Smooth muscle cell (in vitro differentiated cells): ENCODE results near the gene GABBR1. TPM values are rescaled to one million over a fixed set of nuclear protein-coding genes. Genes with fewer than 3 reads are reported as not detected.

Experiments used
- DNase-seq: peaks from one replicate; lab custom pipeline; 2025; ENCODE audit not compliant: unreplicated experiment; lab: John Stamatoyannopoulos, UW
- H2AFZ ChIP-seq: fragments of 200-600 bp; sonication (generic); 2 replicates; pipeline ENCODE4 v1.6.0; 2016; ENCODE audit warnings: antibody characterized with exemption, low read depth, mild to moderate bottlenecking
- H3F3A ChIP-seq: fragments of 200-600 bp; sonication (generic); 2 replicates; pipeline ENCODE4 v1.6.0; 2017; ENCODE audit warnings: antibody characterized with exemption, low read depth
- H3K27ac ChIP-seq: fragments of 200-600 bp; sonication (generic); 2 replicates; pipeline ENCODE4 v1.5.1; 2016; ENCODE audit warnings: low read depth, mild to moderate bottlenecking
- H3K27me3 ChIP-seq: fragments of 200-600 bp; sonication (generic); 2 replicates; pipeline ENCODE4 v1.6.1; 2016; ENCODE audit warnings: low read depth, mild to moderate bottlenecking
- H3K36me3 ChIP-seq: fragments of 200-600 bp; sonication (generic); 2 replicates; pipeline ENCODE4 v1.5.1; 2016; ENCODE audit warnings: low read depth
- H3K4me1 ChIP-seq: fragments of 200-600 bp; sonication (generic); 2 replicates; pipeline ENCODE4 v1.5.1; 2016; ENCODE audit warnings: low read depth
- H3K4me2 ChIP-seq: fragments of 200-600 bp; sonication (generic); 2 replicates; pipeline ENCODE4 v1.6.0; 2016; ENCODE audit warnings: mild to moderate bottlenecking
- H3K4me3 ChIP-seq: fragments of 200-600 bp; sonication (generic); 2 replicates; pipeline ENCODE4 v1.5.1; 2016; ENCODE audit warnings: mild to moderate bottlenecking
- H3K79me2 ChIP-seq: fragments of 200-600 bp; sonication (generic); 2 replicates; pipeline ENCODE4 v1.6.0; 2016; ENCODE audit warnings: low read depth, mild to moderate bottlenecking
- H3K9ac ChIP-seq: fragments of 200-600 bp; sonication (generic); 2 replicates; pipeline ENCODE4 v1.6.0; 2016; ENCODE audit warnings: low read depth
- H3K9me3 ChIP-seq: fragments of 200-600 bp; sonication (generic); replicated peaks from 2 replicates; pipeline ENCODE4 v1.5.1; 2016; ENCODE audit warnings: low read depth
- H4K20me1 ChIP-seq: fragments of 200-600 bp; sonication (generic); 2 replicates; pipeline ENCODE4 v1.6.0; 2016; ENCODE audit warnings: low read depth
- WGBS: methylation state at CpG from one replicate; pipeline ENCODE4 v1.1.7; 2016; ENCODE audit warnings: low lambda C conversion rate; 5-methylcytosine and 5-hydroxymethylcytosine counted together
- polyA plus RNA-seq: library from polyadenylated mRNA; unstranded; fragments of >200 nt; fragmentation: Nextera tagmentation; extraction: Ambion mirVana; gene quantifications from 2 replicates; pipeline ENCODE4 v1.2.1, GENCODE V29; 2016
- total RNA-seq: library from RNA; depleted of rRNA; stranded (reverse); fragments of >200 nt; gene quantifications from 2 replicates; pipeline ENCODE4 v1.2.3, GENCODE V29; 2014
- TF ChIP-seq, protein P1 (sequence below): fragments of 200-600 bp; sonication (generic); IDR thresholded peaks from 2 replicates; pipeline ENCODE4 v1.5.1; 2017; ENCODE audit warnings: borderline replicate concordance, mild to moderate bottlenecking, antibody characterized with exemption; ENCODE audit not compliant: insufficient read depth, poor library complexity, severe bottlenecking

Gene GABBR1
- total and polyA plus RNA-seq, 2 experiments from 2014 or later: 13.2 to 26.0 TPM

- Histone ChIP-seq H3K27me3 (no peaks in the 10 kb centered on the region), H3K36me3 (no peaks in the 10 kb centered on the region), H3K27ac (no peak overlapping the region), H3K9ac (no peak overlapping the region), H3K9me3 (no peaks in the 10 kb centered on the region), H3F3A (no peaks in the 10 kb centered on the region), H2AFZ (no peak overlapping the region), H4K20me1 (no peaks in the 10 kb centered on the region), H3K4me1 (no peaks in the 10 kb centered on the region), H3K4me2 (no peak overlapping the region), H3K4me3 (no peak overlapping the region), H3K79me2 (no peaks in the 10 kb centered on the region)
- 55% methylated on average over 2 of the region's 2 CpGs for WGBS
- no peak for DNase-seq
- TF ChIP-seq, protein P1, sequence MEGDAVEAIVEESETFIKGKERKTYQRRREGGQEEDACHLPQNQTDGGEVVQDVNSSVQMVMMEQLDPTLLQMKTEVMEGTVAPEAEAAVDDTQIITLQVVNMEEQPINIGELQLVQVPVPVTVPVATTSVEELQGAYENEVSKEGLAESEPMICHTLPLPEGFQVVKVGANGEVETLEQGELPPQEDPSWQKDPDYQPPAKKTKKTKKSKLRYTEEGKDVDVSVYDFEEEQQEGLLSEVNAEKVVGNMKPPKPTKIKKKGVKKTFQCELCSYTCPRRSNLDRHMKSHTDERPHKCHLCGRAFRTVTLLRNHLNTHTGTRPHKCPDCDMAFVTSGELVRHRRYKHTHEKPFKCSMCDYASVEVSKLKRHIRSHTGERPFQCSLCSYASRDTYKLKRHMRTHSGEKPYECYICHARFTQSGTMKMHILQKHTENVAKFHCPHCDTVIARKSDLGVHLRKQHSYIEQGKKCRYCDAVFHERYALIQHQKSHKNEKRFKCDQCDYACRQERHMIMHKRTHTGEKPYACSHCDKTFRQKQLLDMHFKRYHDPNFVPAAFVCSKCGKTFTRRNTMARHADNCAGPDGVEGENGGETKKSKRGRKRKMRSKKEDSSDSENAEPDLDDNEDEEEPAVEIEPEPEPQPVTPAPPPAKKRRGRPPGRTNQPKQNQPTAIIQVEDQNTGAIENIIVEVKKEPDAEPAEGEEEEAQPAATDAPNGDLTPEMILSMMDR: no peak
Observed at GRCh38 chr6:29532320-29532951, 100.5 kb downstream of the GABBR1 start.

DNA sequence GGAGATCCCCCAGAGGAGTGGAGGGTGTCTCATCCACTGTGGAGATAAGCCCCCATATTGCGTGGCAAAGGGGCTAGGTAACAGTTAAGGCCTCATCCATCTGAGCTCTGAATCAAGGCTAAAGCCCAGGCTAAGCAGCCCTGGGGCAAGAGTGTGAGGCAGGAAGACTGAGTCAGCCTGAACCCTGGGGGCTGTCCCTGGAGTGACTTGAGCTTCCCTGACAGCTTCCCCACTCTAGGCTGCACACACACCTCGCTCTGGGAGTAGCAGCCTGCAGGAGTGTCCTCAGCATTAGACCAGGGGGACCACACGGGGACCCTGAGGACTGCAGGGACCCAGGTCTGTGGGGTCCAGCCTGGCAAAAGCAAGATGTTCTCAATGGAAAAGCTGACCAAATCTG, 101.3 kb downstream of the GABBR1 start:
- Histone ChIP-seq H3K4me3 (no peak overlapping the region), H3F3A (no peaks in the 10 kb centered on the region)
- DNase-seq: no peak

DNA sequence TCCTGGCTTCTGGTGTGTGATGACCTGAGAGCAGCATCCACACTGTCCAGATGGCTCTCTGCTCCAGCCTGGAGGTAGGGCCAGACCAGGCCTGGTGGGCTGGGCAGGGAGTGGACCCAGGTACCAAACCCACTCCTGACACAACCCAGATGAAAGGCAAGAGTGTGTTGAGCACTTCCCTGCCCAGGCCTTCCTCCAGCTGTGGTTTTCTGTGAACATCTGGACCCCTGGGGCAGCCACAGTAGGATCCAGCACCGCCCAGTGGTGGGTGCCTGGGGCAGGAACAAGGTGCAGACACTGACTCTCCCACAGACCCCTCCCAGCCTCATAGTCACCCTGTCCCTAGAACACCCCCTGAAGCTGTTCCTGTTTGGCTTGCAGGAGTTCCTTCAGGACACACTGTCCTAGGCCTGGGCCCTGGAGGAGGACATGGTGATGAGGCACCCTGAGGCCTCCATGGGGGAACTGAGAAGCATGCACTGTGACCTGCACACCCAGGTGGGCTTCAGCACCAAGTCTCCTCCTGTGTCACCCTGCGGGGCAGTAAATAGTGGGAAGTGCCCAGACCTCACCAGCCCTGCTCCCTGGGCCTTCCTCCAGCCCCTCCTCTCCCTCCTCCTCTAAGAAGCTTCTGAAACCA, 102.2 kb downstream of the GABBR1 start:
- H2AFZ ChIP-seq: no peak overlapping the region
- H3K9ac ChIP-seq: no peak overlapping the region

More for the DNA sequence above, 101.3 kb downstream of the GABBR1 start:
- H3K27ac ChIP-seq: no peak overlapping the region
- no peak overlapping the region for H3K4me2 ChIP-seq
- no peak overlapping the region for H2AFZ ChIP-seq
- H3K27me3 ChIP-seq: no peaks in the 10 kb centered on the region
- no peaks in the 10 kb centered on the region for H3K9me3 ChIP-seq
- WGBS: 57% methylated on average over 3 of the region's 3 CpGs
- H3K9ac ChIP-seq: no peak overlapping the region
- TF ChIP-seq, protein P1: no peak
- H4K20me1 ChIP-seq: no peaks in the 10 kb centered on the region
- no peaks in the 10 kb centered on the region for H3K79me2 ChIP-seq
- no peaks in the 10 kb centered on the region for H3K4me1 ChIP-seq
- H3K36me3 ChIP-seq: no peaks in the 10 kb centered on the region

More for the DNA sequence above, 102.2 kb downstream of the GABBR1 start:
- no peaks in the 10 kb centered on the region for H3K9me3 ChIP-seq
- WGBS: 93% methylated on average over 2 of the region's 2 CpGs
- H3F3A ChIP-seq: no peaks in the 10 kb centered on the region
- no peak overlapping the region for H3K4me3 ChIP-seq
- H3K79me2 ChIP-seq: no peaks in the 10 kb centered on the region
- no peak overlapping the region for H3K4me2 ChIP-seq
- TF ChIP-seq, protein P1: no peak
- no peaks in the 10 kb centered on the region for H4K20me1 ChIP-seq
- no peaks in the 10 kb centered on the region for H3K4me1 ChIP-seq
- no peak overlapping the region for H3K27ac ChIP-seq
- DNase-seq: no peak
- H3K36me3 ChIP-seq: no peaks in the 10 kb centered on the region
- no peaks in the 10 kb centered on the region for H3K27me3 ChIP-seq
